ENCODE measurements around the gene FAS.

The FAS gene

DNA sequence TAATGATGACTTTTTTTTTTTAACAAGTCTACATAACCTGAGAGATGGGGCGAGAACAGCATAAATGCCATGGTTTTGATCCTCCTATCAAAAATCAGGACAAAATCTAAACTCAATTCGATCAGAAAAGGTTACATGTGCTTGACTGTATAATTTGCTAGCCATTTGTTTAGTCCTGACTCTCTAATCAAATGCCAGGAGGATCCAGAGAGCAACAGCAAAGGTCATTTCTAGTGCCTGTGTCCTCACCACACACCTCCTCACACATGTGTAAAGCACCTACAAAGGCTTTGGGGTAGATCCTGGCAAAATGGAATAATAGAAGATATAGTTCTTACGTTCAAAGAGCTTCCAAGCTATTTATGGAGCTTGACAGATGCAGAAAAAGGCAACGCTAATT lies 11.0 kb upstream of the FAS start:
- H3K4me1 Mint-ChIP-seq, result peaks cover 4% of the 10 kb centered on the region
- DNase-seq (ENCODE audit: low spot score in 2 of 2) (no peak), ATAC-seq (ENCODE audit: low read depth) (no peak)
- H3K36me3 Mint-ChIP-seq, result no peaks in the 10 kb centered on the region
- H3K27me3 Mint-ChIP-seq, result no peaks in the 10 kb centered on the region
- no peaks in the 10 kb centered on the region for H3K9me3 Mint-ChIP-seq
- H3K27ac Mint-ChIP-seq, result no peak overlapping the region
- H3K4me3 Mint-ChIP-seq, result no peak overlapping the region

DNA sequence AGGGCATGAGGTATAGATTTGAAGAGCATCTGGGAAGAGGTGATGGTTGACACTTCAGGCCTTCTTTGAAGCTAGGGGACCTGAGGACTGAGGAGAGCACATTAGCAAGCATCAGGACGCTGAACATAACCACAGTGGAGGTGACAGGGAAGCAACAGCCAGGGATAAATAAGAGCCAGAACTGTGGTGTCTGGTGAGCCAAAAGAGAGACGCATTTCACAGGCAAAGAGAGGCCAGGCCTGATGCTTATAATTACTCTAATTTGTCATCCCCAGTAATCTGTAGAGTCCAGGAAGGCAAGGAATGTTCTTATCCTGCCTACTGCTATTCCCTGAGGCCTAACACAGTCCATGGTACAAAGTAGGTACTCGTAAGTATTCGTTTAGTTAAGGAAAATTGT lies 10.4 kb upstream of the FAS start:
- no peak for ATAC-seq (ENCODE audit: low read depth)
- no peak overlapping the region for H3K4me3 Mint-ChIP-seq
- no peak overlapping the region for H3K27ac Mint-ChIP-seq
- no peak for DNase-seq (ENCODE audit: low spot score in 2 of 2)
- H3K4me1 Mint-ChIP-seq, result peaks cover 2% of the 10 kb centered on the region
- no peaks in the 10 kb centered on the region for H3K27me3 Mint-ChIP-seq
- no peaks in the 10 kb centered on the region for H3K9me3 Mint-ChIP-seq
- H3K36me3 Mint-ChIP-seq, result no peaks in the 10 kb centered on the region

DNA sequence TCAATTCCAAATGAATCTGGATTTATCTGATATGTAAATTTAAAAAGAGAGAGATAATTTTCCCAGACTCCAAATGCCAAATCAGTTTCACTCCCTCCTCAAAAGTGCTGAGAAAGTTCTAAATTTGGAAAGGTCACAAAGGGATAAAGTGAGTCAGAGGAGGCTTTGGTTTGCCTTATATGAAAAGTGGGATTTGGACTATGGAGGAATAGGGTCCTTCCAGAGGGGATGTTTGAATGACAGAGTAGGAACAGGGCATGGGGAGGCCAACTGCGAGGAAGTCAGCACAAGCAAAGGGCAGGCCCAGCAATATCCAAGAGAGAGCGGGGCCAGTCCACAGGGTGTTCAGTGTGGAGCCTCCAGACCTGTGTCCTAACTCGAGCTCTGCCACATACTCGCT lies 9.8 kb upstream of the FAS start:
- peaks cover 2% of the 10 kb centered on the region for H3K4me1 Mint-ChIP-seq
- no peak for DNase-seq (ENCODE audit: low spot score in 2 of 2)
- H3K27ac Mint-ChIP-seq, result no peak overlapping the region
- H3K36me3 Mint-ChIP-seq, result no peaks in the 10 kb centered on the region
- H3K27me3 Mint-ChIP-seq, result no peaks in the 10 kb centered on the region
- no peak overlapping the region for H3K4me3 Mint-ChIP-seq
- H3K9me3 Mint-ChIP-seq, result no peaks in the 10 kb centered on the region
- ATAC-seq (ENCODE audit: low read depth), result no peak

DNA sequence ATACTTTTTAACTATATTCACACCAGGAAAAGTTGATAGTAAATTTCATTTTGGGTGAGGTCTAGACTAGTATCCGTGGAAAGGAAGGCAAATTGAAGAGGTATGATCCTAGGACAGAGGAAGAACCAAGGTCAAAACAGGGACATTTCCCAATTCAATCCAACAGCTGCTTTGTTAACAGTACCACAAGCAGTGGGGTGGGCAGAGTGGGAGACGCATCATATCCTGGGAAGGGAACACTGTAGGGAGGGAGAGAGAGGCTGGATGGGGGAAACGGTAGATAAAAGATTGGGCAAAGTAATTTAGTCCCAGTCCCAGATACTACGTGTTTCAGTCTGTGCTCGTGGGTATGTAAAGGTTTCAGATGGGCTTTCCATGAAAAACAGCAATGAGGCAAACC lies 9.2 kb upstream of the FAS start:
- ATAC-seq (ENCODE audit: low read depth) (no peak), DNase-seq (ENCODE audit: low spot score in 2 of 2) (no peak)
- Mint-ChIP-seq H3K27ac (no peak overlapping the region), H3K9me3 (peaks cover 2% of the 10 kb centered on the region), H3K27me3 (no peaks in the 10 kb centered on the region), H3K4me1 (peaks cover 3% of the 10 kb centered on the region), H3K36me3 (no peaks in the 10 kb centered on the region), H3K4me3 (no peak overlapping the region)

DNA sequence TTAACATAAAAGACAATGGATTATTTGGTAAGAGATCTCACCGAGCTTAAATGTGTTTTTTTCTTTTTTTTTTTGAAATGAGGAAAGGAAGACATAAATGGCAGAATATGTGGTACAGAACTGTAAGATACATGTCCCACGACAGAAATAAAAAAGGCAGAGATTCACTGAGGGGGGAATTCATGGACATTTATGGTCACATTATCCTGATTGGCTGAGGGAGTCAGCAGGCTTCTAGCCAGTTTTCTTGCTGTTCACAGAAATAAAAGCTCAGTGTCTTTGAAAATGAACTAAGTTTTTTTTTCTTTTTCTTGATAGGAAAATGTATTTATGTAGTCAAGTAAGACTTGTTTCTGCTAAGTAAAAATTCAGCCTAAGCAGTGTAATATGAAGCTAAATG lies 8.2 kb upstream of the FAS start:
- H3K36me3 Mint-ChIP-seq, result no peaks in the 10 kb centered on the region
- no peak for ATAC-seq (ENCODE audit: low read depth)
- H3K27ac Mint-ChIP-seq, result no peak overlapping the region
- H3K9me3 Mint-ChIP-seq, result peaks cover 3% of the 10 kb centered on the region
- no peak for DNase-seq (ENCODE audit: low spot score in 2 of 2)
- H3K4me1 Mint-ChIP-seq, result peaks cover 5% of the 10 kb centered on the region
- no peak overlapping the region for H3K4me3 Mint-ChIP-seq
- H3K27me3 Mint-ChIP-seq, result no peaks in the 10 kb centered on the region

DNA sequence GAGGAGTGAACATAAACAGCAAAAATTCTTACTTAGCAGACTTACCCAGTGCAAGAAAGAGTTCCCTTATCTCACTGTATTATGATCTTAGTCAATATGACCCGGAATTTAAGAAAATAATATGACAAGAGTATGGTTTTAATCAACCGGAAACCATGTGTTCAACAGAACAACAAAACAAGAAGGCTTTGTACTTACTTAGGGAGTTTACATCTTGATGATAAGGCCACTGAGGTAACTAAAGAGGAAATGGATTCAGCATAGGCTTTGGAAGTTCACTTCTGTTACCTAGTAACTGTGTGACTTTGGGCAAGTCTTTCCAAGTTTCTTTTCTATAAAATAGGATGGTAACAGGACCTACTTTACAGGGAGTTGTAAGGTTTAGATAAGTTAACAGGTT lies 7.4 kb upstream of the FAS start:
- Mint-ChIP-seq H3K27ac (no peak overlapping the region), H3K27me3 (no peaks in the 10 kb centered on the region), H3K36me3 (no peaks in the 10 kb centered on the region), H3K9me3 (peaks cover 3% of the 10 kb centered on the region), H3K4me3 (no peak overlapping the region), H3K4me1 (peaks cover 5% of the 10 kb centered on the region)
- ATAC-seq (ENCODE audit: low read depth) (no peak), DNase-seq (ENCODE audit: low spot score in 2 of 2) (no peak)

DNA sequence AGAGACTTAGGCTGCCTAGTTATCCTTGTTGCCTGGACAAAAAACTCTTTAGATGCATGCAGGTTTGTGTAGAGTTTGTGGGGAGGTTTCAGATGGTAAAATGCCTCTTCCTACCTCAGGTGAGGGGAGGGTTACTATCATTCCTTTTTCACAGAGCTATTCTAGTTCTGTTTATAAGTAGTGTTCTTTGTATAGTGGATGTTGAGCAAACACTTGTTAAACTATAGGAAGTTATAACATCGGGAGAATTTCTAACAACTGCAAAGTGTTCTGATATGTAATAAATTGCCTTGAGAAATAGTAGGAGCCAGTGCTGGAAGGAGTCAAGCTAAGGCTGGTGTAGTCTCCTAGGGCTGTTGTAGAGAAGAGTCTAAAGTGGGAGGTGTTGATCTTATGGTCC lies 6.7 kb upstream of the FAS start:
- H3K4me1 Mint-ChIP-seq, result peaks cover 5% of the 10 kb centered on the region
- no peaks in the 10 kb centered on the region for H3K27me3 Mint-ChIP-seq
- DNase-seq (ENCODE audit: low spot score in 2 of 2), result no peak
- no peaks in the 10 kb centered on the region for H3K36me3 Mint-ChIP-seq
- H3K27ac Mint-ChIP-seq, result peak overlapping the region; percentile 5
- H3K9me3 Mint-ChIP-seq, result peaks cover 3% of the 10 kb centered on the region
- no peak for ATAC-seq (ENCODE audit: low read depth)
- H3K4me3 Mint-ChIP-seq, result no peak overlapping the region

DNA sequence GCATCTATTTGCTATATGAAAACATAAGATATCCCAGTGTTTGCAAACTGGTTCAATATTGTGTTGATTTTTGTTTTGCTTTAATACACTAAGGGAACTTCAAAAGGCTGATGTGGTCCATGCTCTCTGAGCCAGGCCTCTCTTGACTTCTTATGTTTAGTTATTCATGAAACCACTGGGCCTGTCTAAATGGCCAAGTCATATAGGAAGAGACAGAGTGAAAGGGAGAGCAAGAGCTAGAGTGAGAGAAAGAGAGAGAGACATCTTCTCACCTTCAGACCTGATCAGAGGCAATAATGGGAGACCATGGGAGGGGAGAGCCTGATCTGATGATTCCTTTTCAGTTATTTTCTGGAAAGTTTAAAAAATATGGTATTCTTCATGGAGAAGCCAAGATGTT lies 6.1 kb upstream of the FAS start:
- Mint-ChIP-seq H3K27me3 (no peaks in the 10 kb centered on the region), H3K4me1 (peaks cover 7% of the 10 kb centered on the region), H3K4me3 (no peak overlapping the region), H3K9me3 (peaks cover 3% of the 10 kb centered on the region), H3K27ac (peak overlapping the region; percentile 10), H3K36me3 (no peaks in the 10 kb centered on the region)
- ATAC-seq (ENCODE audit: low read depth) (no peak), DNase-seq (ENCODE audit: low spot score in 2 of 2) (no peak)

DNA sequence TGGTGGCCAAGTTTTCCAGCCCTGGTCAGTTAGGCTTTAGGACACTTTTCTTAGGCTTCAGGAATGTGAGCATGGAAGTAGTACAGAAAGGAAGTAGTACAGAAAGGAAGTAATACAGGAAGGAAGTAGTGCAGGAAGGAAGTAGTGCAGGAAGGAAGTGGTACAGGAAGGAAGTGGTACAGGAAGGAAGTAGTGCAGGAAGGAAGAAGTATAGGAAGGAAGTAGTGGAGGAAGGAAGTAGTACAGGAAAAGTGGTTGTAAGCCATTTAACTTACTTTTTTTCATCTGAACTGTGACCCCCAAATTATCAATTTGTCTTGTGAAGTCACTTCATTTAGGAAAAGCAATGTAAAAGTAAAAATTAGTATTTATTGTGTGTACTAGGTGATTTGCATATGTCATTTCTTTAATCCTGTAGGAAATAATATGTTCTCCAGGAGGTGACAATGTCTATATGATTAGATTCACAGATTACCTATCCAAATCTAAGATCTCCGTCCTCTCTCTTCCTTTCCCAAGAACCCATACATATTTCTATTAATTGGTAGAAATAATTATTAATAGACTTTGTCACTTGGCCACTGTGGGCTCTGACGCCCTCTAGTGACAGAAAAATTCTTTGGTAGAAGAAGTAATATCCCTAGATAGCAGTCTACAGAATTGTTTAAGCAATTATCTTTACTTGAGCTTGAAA lies 3.9 kb upstream of the FAS start:
- no peaks in the 10 kb centered on the region for H3K27me3 Mint-ChIP-seq
- peaks cover 13% of the 10 kb centered on the region for H3K4me1 Mint-ChIP-seq
- no peaks in the 10 kb centered on the region for H3K36me3 Mint-ChIP-seq
- DNase-seq (ENCODE audit: low spot score in 2 of 2), result no peak
- no peak for ATAC-seq (ENCODE audit: low read depth)
- no peak overlapping the region for H3K27ac Mint-ChIP-seq
- H3K9me3 Mint-ChIP-seq, result peaks cover 3% of the 10 kb centered on the region
- H3K4me3 Mint-ChIP-seq, result no peak overlapping the region

DNA sequence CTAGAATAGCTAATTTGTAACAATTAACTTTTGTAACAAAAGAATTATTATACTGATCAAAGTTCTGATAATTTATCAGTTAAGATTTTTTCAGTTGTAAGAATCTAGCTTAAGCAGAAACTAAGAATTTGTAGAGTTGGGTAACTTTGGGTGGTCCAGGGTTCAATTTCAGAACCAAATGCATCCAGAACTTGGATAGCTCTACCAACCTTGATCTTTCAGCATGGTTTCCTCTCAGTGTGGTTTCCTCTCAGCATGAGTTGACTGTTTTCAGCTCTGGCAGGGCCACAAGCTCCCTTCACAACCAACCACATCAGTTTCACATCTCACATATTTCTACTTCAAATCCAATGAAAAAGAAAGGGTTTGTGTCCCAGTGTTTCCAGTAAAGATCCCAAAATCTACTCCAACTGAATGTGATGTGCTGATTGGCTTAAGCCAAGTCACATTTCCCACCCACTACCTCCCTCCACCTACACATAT lies 3.3 kb upstream of the FAS start:
- H3K9me3 Mint-ChIP-seq, result peaks cover 3% of the 10 kb centered on the region
- H3K4me3 Mint-ChIP-seq, result no peak overlapping the region
- ATAC-seq (ENCODE audit: low read depth), result no peak
- no peaks in the 10 kb centered on the region for H3K36me3 Mint-ChIP-seq
- DNase-seq (ENCODE audit: low spot score in 2 of 2), result no peak
- H3K27ac Mint-ChIP-seq, result no peak overlapping the region
- no peaks in the 10 kb centered on the region for H3K27me3 Mint-ChIP-seq
- peaks cover 18% of the 10 kb centered on the region for H3K4me1 Mint-ChIP-seq

DNA sequence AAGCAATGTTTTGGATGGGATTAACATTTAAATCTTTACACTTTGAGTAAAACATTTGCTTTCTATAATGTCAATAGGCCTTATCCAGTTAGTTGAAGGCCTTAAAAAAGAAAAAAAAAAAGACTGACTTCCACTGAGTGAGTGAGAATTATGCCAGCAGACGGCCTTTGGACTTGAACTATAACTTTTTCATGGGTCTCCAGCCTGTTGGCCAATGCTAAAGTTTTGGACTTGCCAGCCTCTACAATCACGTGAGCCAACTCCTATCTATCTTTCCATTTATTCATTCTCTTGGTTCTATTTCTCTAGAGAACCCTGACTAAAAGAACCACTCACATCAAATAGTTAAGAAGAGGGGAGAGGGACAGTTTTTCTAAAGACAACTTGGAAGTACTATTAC lies 2.8 kb upstream of the FAS start:
- Mint-ChIP-seq H3K27ac (no peak overlapping the region), H3K4me1 (peaks cover 20% of the 10 kb centered on the region), H3K4me3 (no peak overlapping the region), H3K9me3 (peaks cover 3% of the 10 kb centered on the region), H3K36me3 (no peaks in the 10 kb centered on the region), H3K27me3 (no peaks in the 10 kb centered on the region)
- ATAC-seq (ENCODE audit: low read depth) (no peak), DNase-seq (ENCODE audit: low spot score in 2 of 2) (no peak)

DNA sequence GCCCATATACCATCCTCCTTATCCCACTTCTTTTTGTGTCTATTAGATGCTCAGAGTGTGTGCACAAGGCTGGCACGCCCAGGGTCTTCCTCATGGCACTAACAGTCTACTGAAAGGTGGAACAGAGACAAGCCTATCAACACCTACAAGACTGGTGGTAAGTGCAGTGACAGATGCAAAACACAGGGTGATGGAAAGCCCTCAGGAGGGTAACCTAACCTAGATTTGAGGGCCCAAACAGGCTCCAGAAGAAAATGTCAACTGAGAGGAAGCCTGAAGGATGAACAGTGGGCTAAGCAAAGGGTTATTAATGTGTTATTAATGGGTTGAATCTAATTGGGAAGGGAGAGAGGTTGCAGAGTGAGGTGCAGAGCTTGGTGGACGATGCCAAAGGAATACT lies 1.2 kb upstream of the FAS start:
- H3K9me3 Mint-ChIP-seq, result peaks cover 3% of the 10 kb centered on the region
- peaks cover 20% of the 10 kb centered on the region for H3K4me1 Mint-ChIP-seq
- peak overlapping the region; percentile 43 for H3K4me3 Mint-ChIP-seq

DNA sequence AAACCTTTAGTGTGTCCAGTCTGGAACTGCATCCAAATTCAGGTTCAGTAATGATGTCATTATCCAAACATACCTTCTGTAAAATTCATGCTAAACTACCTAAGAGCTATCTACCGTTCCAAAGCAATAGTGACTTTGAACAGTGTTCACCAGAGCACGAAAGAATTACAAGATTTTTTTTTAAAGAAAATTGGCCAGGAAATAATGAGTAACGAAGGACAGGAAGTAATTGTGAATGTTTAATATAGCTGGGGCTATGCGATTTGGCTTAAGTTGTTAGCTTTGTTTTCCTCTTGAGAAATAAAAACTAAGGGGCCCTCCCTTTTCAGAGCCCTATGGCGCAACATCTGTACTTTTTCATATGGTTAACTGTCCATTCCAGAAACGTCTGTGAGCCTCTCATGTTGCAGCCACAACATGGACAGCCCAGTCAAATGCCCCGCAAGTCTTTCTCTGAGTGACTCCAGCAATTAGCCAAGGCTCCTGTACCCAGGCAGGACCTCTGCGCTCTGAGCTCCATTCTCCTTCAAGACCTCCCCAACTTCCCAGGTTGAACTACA lies 694 bp upstream of the FAS start:
- Mint-ChIP-seq H3K4me3 (peak overlapping the region; percentile 94), H3K9me3 (peaks cover 3% of the 10 kb centered on the region), H3K36me3 (no peaks in the 10 kb centered on the region), H3K27ac (peak overlapping the region; percentile 88), H3K27me3 (no peaks in the 10 kb centered on the region), H3K4me1 (peaks cover 20% of the 10 kb centered on the region)
- ATAC-seq (ENCODE audit: low read depth) (no peak), DNase-seq (ENCODE audit: low spot score in 2 of 2) (no peak)

More for the DNA sequence above, 1.2 kb upstream of the FAS start:
- DNase-seq (ENCODE audit: low spot score in 2 of 2), result no peak
- H3K27ac Mint-ChIP-seq, result peak overlapping the region; percentile 88
- H3K36me3 Mint-ChIP-seq, result no peaks in the 10 kb centered on the region
- ATAC-seq (ENCODE audit: low read depth), result no peak
- no peaks in the 10 kb centered on the region for H3K27me3 Mint-ChIP-seq

DNA sequence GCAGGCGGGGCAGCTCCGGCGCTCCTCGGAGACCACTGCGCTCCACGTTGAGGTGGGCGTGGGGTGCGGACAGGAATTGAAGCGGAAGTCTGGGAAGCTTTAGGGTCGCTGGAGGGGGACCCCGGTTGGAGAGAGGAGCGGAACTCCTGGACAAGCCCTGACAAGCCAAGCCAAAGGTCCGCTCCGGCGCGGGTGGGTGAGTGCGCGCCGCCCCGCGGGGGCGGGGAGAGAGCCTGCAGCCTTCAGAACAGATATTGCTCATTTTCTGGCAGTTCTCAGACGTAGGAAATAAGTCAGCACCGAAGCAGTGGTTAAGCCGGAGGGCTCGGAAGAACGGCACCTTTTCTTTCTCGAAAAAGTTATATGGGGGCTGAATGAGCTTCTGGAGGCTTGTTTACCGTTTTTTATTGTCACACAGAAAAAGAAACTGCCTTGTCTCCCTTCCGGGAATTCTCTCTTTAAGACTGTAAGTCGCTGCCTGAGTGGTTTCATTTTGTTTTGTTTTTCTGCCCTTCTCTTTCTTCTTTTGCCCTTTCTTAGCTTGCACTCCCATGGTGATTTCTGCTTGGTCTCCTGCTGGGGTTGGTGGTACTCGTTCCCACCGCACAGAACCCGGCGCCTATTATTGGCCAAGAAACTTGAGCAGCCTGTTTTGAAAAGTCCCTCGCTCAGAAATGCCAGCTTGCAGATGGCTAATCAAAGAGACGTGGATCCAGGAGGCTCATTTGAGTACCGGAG lies 732 bp downstream of the FAS start:
- H3K9me3 Mint-ChIP-seq, result peaks cover 2% of the 10 kb centered on the region
- peak overlapping the region; percentile 94 for H3K4me3 Mint-ChIP-seq
- DNase-seq (ENCODE audit: low spot score in 2 of 2) (peak in 1 of 2 donors; percentile 22), ATAC-seq (ENCODE audit: low read depth) (peak; percentile 40)
- no peaks in the 10 kb centered on the region for H3K36me3 Mint-ChIP-seq
- H3K27me3 Mint-ChIP-seq, result no peaks in the 10 kb centered on the region
- peak overlapping the region; percentile 88 for H3K27ac Mint-ChIP-seq
- peaks cover 31% of the 10 kb centered on the region for H3K4me1 Mint-ChIP-seq
